Measurements from ENCODE around the gene ST6GAL1.
A peak's percentile ranks its signal among the peaks of the same experiment; 100 is the strongest.

The ST6GAL1 gene

GRCh38 chr3:186915806-186916796 is 14.2 kb upstream of the ST6GAL1 start:
- DNase-seq = no peak

GRCh38 chr3:186917512-186918312 is 12.6 kb upstream of the ST6GAL1 start:
- no peak for DNase-seq

- DNase-seq = no peak
Observed at GRCh38 chr3:186920301-186920700, 10.0 kb upstream of the ST6GAL1 start.

- DNase-seq = no peak
Observed at GRCh38 chr3:186920796-186921195, 9.5 kb upstream of the ST6GAL1 start.

GRCh38 chr3:186921578-186921977 is 8.7 kb upstream of the ST6GAL1 start:
- DNase-seq = no peak

DNA sequence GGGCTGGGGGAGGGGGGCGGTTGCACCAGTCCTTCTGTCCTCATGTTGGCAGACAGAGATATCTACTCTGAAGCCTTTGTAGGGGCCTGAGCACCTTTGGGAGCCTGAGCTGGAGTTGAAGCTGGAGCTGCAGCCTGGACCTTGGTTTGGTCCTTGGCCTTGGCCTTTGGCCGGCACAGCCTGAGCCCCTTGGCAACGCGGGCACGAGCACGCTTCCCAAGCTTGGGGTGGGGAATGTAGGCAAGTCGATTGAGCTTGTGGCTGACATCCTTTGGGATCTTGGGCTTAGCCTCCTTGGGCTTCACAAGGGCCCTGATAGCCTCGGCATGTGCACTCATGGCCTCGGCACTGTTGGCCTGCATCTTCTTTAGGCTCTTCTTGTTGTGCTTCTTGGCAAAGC is 8.1 kb upstream of the ST6GAL1 start:
- DNase-seq = no peak

DNA sequence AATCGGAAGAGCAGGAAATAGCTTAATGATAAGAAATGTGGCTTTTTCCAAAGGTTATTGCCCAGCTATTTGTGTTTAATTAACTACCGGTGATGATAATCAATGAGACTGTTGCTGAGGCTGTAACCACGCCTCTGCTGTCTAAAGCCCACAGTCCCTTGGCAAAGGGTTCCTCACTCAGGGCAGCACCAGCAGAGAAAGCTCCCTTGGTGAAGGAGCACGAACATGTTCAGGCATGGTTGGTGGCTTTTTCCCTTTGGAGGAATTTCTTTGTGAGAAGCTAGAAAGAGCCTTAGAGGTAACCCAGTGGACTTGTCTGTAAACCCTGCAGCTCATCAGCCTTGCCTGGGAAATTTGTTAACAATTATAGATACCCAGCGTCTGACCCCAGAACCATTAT is 7.5 kb upstream of the ST6GAL1 start:
- DNase-seq = no peak

GRCh38 chr3:186923241-186923640 is 7.1 kb upstream of the ST6GAL1 start:
- no peak for DNase-seq

DNA sequence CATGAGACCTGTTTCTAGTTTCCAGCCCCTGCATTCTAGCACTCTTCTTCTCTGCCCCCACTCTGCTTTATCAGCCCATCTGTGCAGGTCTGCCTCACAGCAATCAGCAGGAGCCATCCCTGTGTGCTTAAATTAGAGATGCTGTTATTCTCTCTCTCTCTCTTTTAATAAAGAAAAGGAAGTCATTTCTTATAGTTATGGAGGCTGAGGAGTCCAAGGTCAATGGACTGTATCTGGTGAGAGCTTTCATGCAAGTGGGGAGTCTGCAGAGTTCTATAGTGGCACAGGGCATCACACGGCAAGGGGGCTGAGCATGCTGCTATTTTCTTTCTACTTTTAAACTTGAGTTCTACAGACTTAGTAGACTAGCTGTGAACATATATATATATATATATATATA is 4.5 kb upstream of the ST6GAL1 start:
- DNase-seq = no peak

DNA sequence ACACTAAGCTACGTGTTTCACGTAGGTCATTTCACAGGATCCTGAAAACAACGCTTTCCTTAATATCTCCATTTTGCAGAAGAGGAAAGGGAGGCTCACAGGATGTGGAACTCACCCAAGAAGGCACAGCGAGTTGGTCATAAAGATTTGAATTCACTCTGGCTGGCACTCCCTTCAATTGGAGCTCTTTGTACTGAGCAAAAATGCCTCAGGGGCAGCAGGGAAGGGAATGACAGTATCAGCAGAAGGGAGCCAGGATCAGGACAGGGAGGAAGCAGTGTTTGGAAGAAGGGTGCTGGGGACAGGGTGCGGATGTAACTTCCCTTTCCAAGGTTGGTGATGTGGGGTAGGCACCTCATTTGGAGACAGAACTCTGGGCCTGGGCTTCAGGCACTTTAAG is 1.1 kb upstream of the ST6GAL1 start:
- DNase-seq = no peak

DNA sequence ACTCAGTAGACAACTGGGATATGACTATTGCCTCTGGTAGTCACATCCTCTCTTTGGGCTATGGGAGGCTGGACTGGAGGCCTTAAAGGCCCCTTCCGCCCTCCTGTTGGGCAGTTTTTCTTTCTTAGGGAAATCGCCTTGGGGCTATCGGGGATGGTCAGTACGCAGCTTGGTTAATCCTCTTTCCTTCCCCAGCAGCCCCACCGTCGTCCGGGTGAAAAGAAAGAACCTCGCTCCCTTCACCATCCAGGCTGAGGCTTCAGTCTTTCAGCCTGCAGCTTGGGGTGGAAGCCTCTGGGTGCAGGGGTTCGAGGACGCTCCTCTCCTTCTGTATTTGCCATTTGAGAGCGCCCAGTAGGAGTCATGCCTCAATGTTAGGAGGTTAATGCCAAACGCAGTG is 641 bp upstream of the ST6GAL1 start:
- DNase-seq = no peak

DNA sequence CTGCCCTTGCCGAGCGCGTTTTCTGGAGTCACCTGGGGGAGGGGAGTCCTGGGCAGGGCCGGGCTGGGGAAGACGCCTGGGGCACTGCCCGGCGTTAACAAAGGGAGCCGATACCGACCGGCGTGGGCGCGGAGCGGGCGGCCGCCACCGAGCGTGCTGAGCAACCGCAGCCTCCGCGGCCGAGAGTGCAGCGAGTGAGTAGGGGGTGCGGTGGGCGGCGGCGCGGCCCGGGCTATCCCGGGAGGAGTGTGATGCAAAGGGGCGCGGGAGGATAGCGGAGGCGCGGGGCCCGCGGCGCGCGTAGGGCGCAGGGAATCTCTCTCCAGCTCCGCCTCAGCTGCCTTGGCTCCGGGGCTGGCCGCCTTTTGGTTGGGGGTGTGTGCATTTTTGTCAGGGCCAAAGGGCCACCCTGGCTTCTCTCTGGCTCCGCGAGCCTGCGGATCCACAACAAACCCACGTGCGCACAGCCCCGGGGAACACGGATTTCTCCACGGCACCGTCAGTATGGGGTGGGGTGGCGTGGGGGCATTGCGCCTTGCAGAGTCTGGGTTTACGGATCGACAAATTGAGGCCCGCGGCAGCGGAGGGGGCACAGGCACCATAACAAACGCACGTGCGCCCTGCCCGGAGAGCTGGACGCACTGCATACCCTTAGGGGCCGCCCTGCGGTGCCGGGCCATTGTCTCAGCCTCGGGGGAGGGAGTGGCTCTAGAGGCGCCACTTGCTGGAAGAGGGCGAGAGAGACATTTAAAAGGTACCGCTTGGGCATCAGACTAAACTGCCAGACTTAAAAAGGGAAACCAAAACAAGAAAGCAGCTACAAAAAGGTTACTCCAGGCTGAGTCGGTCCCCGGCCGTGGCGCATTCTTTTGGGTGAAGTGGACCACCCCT is 560 bp downstream of the ST6GAL1 start:
- peak; percentile 68 for DNase-seq

- peak; percentile 80 for DNase-seq
Observed at GRCh38 chr3:186931532-186932280, 1.4 kb downstream of the ST6GAL1 start.

- no peak for DNase-seq
Observed at GRCh38 chr3:186932281-186933181, 2.2 kb downstream of the ST6GAL1 start.

DNA sequence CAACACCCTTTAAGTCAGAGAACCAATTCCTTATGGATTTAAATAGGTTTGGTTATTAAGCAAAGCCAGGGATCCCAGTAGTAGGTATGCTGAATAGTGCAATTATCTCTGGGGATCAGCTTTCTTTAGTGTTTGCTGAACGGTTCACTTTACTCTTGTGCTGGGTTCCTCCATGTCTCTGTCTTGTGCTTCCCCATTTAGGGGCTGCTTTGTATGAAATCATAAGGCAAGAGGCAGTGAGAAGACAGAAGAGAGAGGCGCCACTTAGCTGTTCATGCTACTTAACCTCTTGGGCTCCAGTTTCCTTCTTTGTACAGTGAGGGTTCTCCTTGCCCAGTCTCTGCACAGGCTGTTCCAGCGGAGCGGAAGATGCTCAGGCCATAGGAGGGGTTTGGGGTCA is 3.5 kb downstream of the ST6GAL1 start:
- no peak for DNase-seq

DNA sequence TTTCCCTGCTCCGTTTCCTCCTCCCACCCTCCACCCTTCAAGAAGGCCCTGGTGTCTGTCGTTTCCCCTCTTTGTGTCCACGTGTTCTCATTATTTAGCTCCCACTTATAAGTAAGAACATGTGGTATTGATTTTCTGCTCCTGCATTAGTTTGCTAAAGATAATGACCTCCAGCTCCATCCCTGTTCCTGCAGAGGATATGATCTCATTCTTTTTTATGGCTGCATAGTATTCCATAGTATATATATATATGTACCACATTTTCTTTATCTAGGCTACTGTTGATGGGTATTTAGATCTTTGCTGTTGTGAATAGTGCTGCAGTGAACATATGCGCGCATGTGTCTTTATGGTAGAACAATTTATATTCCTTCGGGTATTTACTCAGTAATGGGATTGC is 4.8 kb downstream of the ST6GAL1 start:
- DNase-seq = no peak

GRCh38 chr3:186937017-186937875 is 6.9 kb downstream of the ST6GAL1 start:
- no peak for DNase-seq

- no peak for DNase-seq
Observed at GRCh38 chr3:186938716-186939115, 8.4 kb downstream of the ST6GAL1 start.

- no peak for DNase-seq
Observed at GRCh38 chr3:186939536-186939935, 9.2 kb downstream of the ST6GAL1 start.

DNA sequence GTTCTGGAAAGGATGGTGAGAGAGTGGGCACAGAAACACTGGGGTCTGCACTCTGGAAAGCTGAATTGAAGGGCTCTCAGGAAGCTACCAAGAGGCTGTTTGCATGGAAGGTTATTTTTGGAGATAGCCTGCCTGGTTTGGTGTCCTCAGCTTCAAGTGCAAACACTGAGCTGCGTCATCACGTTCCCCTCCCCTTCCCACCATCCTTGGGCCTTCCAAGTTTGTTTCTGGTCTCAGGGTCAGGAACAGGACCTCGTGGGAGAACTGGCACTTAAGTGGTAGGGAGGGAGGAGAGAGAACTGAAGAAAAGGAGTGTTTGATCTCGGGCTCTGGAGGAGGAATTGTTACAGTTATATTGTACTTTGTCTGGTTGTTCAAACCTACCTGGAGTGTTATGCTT is 10.6 kb downstream of the ST6GAL1 start:
- no peak for DNase-seq
